Activated CD4-positive, alpha-beta memory T cell treated with anti-CD3 and anti-CD28 coated beads, Interleukin-2, amount 10 ng/mL, durations not matched to agents 7 days and 5 days (primary cell): ENCODE data around the gene MYLK. TPM values are rescaled to one million over a fixed set of nuclear protein-coding genes. Genes with fewer than 3 reads are reported as not detected.

Source experiments
- CTCF ChIA-PET: fragments of 350-600 bp; sonication (Branson Sonifier 250); formaldehyde crosslinking; loops from one replicate; lab custom pipeline; 2021; ENCODE audit warnings: antibody characterized with exemption, inconsistent platforms; lab: Charles Lee
- POLR2A ChIA-PET: fragments of 350-600 bp; sonication (Branson Sonifier 250); formaldehyde crosslinking; loops from one replicate; lab custom pipeline; 2021; ENCODE audit warnings: antibody characterized with exemption; lab: Charles Lee
- DNase-seq: peaks from one replicate; pipeline ENCODE4 v3.0.0-alpha.2; 2020
- H3K27ac Mint-ChIP-seq: one replicate; pipeline ENCODE4 v1.8.0; 2021; ENCODE audit warnings: mild to moderate bottlenecking, mixed read lengths
- H3K27me3 Mint-ChIP-seq: one replicate; pipeline ENCODE4 v1.8.0; 2021; ENCODE audit warnings: mixed read lengths
- H3K36me3 Mint-ChIP-seq: one replicate; pipeline ENCODE4 v1.8.0; 2021; ENCODE audit warnings: low read depth, mixed read lengths
- H3K4me1 Mint-ChIP-seq: one replicate; pipeline ENCODE4 v1.8.0; 2021; ENCODE audit warnings: mixed read lengths
- H3K4me3 Mint-ChIP-seq: one replicate; pipeline ENCODE4 v1.8.0; 2021; ENCODE audit warnings: mild to moderate bottlenecking, mixed read lengths
- H3K9me3 Mint-ChIP-seq: one replicate; pipeline ENCODE4 v1.8.0; 2021; ENCODE audit warnings: mixed read lengths
- total RNA-seq, 2 experiments: library from RNA; stranded (reverse); gene quantifications; one replicate each; pipeline ENCODE4 v1.2.3, GENCODE V29; 2021

MYLK gene
- total RNA-seq, 2 experiments from 2014 or later = 0.50 to 0.68 TPM

- Mint-ChIP-seq H3K27ac (no peak overlapping the region), H3K4me3 (no peak overlapping the region), H3K9me3 (no peaks in the 10 kb centered on the region), H3K36me3 (no peaks in the 10 kb centered on the region), H3K27me3 (peaks cover 11% of the 10 kb centered on the region), H3K4me1 (no peaks in the 10 kb centered on the region)
- no peak for DNase-seq
- CTCF ChIA-PET = no interaction called here
- POLR2A ChIA-PET = no interaction called here
Measured at GRCh38 chr3:123682302-123682701, 201.8 kb downstream of the MYLK start.

- H3K4me3 Mint-ChIP-seq = no peak overlapping the region
- H3K27ac Mint-ChIP-seq = no peak overlapping the region
- ChIA-PET POLR2A (no interaction called here), CTCF (no interaction called here)
- DNase-seq = no peak
- no peaks in the 10 kb centered on the region for H3K9me3 Mint-ChIP-seq
- H3K36me3 Mint-ChIP-seq = no peaks in the 10 kb centered on the region
- no peaks in the 10 kb centered on the region for H3K4me1 Mint-ChIP-seq
- H3K27me3 Mint-ChIP-seq = peaks cover 16% of the 10 kb centered on the region
Measured at GRCh38 chr3:123679712-123680386, 204.3 kb downstream of the MYLK start.

- Mint-ChIP-seq H3K27me3 (peaks cover 28% of the 10 kb centered on the region), H3K36me3 (no peaks in the 10 kb centered on the region), H3K27ac (no peak overlapping the region), H3K4me3 (no peak overlapping the region), H3K9me3 (no peaks in the 10 kb centered on the region), H3K4me1 (no peaks in the 10 kb centered on the region)
- DNase-seq = no peak
- CTCF ChIA-PET = no interaction called here
- POLR2A ChIA-PET = no interaction called here
Measured at GRCh38 chr3:123678108-123678511, 206.0 kb downstream of the MYLK start.

GRCh38 chr3:123672429-123673146 is 211.5 kb downstream of the MYLK start:
- ChIA-PET POLR2A (no interaction called here), CTCF (no interaction called here)
- Mint-ChIP-seq H3K27me3 (peaks cover 27% of the 10 kb centered on the region), H3K4me1 (peaks cover 4% of the 10 kb centered on the region), H3K36me3 (no peaks in the 10 kb centered on the region), H3K4me3 (no peak overlapping the region), H3K9me3 (no peaks in the 10 kb centered on the region), H3K27ac (no peak overlapping the region)
- no peak for DNase-seq

- Mint-ChIP-seq H3K4me1 (peaks cover 4% of the 10 kb centered on the region), H3K27me3 (peaks cover 28% of the 10 kb centered on the region), H3K4me3 (no peak overlapping the region), H3K9me3 (no peaks in the 10 kb centered on the region), H3K36me3 (no peaks in the 10 kb centered on the region), H3K27ac (no peak overlapping the region)
- ChIA-PET CTCF (no interaction called here), POLR2A (no interaction called here)
- no peak for DNase-seq
Measured at GRCh38 chr3:123670743-123671142, 213.4 kb downstream of the MYLK start.

- Mint-ChIP-seq H3K27me3 (peaks cover 22% of the 10 kb centered on the region), H3K4me1 (peaks cover 4% of the 10 kb centered on the region), H3K27ac (no peak overlapping the region), H3K4me3 (no peak overlapping the region), H3K36me3 (no peaks in the 10 kb centered on the region), H3K9me3 (no peaks in the 10 kb centered on the region)
- DNase-seq = no peak
- ChIA-PET POLR2A (no interaction called here), CTCF (no interaction called here)
Measured at GRCh38 chr3:123668906-123669305, 215.2 kb downstream of the MYLK start.

GRCh38 chr3:123667784-123668183 is 216.3 kb downstream of the MYLK start:
- Mint-ChIP-seq H3K27ac (no peak overlapping the region), H3K9me3 (no peaks in the 10 kb centered on the region), H3K4me1 (peaks cover 4% of the 10 kb centered on the region), H3K4me3 (no peak overlapping the region), H3K36me3 (no peaks in the 10 kb centered on the region), H3K27me3 (peaks cover 18% of the 10 kb centered on the region)
- CTCF ChIA-PET = no interaction called here
- POLR2A ChIA-PET = no interaction called here
- no peak for DNase-seq

- peaks cover 4% of the 10 kb centered on the region for H3K4me1 Mint-ChIP-seq
- no peak for DNase-seq
- no peaks in the 10 kb centered on the region for H3K36me3 Mint-ChIP-seq
- H3K4me3 Mint-ChIP-seq = no peak overlapping the region
- H3K27me3 Mint-ChIP-seq = peaks cover 22% of the 10 kb centered on the region
- H3K27ac Mint-ChIP-seq = no peak overlapping the region
- no peaks in the 10 kb centered on the region for H3K9me3 Mint-ChIP-seq
- POLR2A ChIA-PET = no interaction called here
- CTCF ChIA-PET = no interaction called here
Measured at GRCh38 chr3:123664753-123665152, 219.4 kb downstream of the MYLK start.

GRCh38 chr3:123663977-123664376 is 220.2 kb downstream of the MYLK start:
- DNase-seq = no peak
- Mint-ChIP-seq H3K27me3 (peaks cover 24% of the 10 kb centered on the region), H3K4me1 (peaks cover 4% of the 10 kb centered on the region), H3K36me3 (no peaks in the 10 kb centered on the region), H3K4me3 (no peak overlapping the region), H3K27ac (no peak overlapping the region), H3K9me3 (no peaks in the 10 kb centered on the region)
- POLR2A ChIA-PET = no interaction called here
- CTCF ChIA-PET = no interaction called here

- no peak for DNase-seq
- ChIA-PET POLR2A (no interaction called here), CTCF (interaction anchor here (1.2 kb wide), 1 partner anchor 20 kb away, joined by 3 read pairs; no protein-coding TSS in a partner anchor)
- no peaks in the 10 kb centered on the region for H3K36me3 Mint-ChIP-seq
- no peak overlapping the region for H3K27ac Mint-ChIP-seq
- H3K9me3 Mint-ChIP-seq = peaks cover 2% of the 10 kb centered on the region
- H3K27me3 Mint-ChIP-seq = peaks cover 18% of the 10 kb centered on the region
- no peak overlapping the region for H3K4me3 Mint-ChIP-seq
- no peaks in the 10 kb centered on the region for H3K4me1 Mint-ChIP-seq
Measured at GRCh38 chr3:123661973-123662372, 222.2 kb downstream of the MYLK start.

- Mint-ChIP-seq H3K27ac (no peak overlapping the region), H3K9me3 (peaks cover 5% of the 10 kb centered on the region), H3K4me1 (no peaks in the 10 kb centered on the region), H3K36me3 (no peaks in the 10 kb centered on the region), H3K27me3 (peaks cover 12% of the 10 kb centered on the region), H3K4me3 (no peak overlapping the region)
- ChIA-PET CTCF (interaction anchor here (0.9 to 1.8 kb wide), 2 partner anchors 9 to 19 kb away, joined by 3 to 7 read pairs; no protein-coding TSS in a partner anchor), POLR2A (no interaction called here)
- no peak for DNase-seq
Measured at GRCh38 chr3:123660900-123661299, 223.2 kb downstream of the MYLK start.

GRCh38 chr3:123660141-123660675 is 223.9 kb downstream of the MYLK start:
- Mint-ChIP-seq H3K9me3 (peaks cover 5% of the 10 kb centered on the region), H3K4me3 (no peak overlapping the region), H3K27ac (no peak overlapping the region), H3K36me3 (no peaks in the 10 kb centered on the region), H3K4me1 (no peaks in the 10 kb centered on the region), H3K27me3 (peaks cover 12% of the 10 kb centered on the region)
- POLR2A ChIA-PET = no interaction called here
- CTCF ChIA-PET = interaction anchor here (0.9 to 1.8 kb wide), 3 partner anchors 8 to 18 kb away, joined by 3 to 7 read pairs (median 3); no protein-coding TSS in a partner anchor
- no peak for DNase-seq

- ChIA-PET CTCF (no interaction called here), POLR2A (no interaction called here)
- Mint-ChIP-seq H3K4me1 (no peaks in the 10 kb centered on the region), H3K36me3 (no peaks in the 10 kb centered on the region), H3K4me3 (no peak overlapping the region), H3K27me3 (peaks cover 10% of the 10 kb centered on the region), H3K9me3 (peaks cover 5% of the 10 kb centered on the region), H3K27ac (no peak overlapping the region)
- DNase-seq = no peak
Measured at GRCh38 chr3:123658852-123659206, 225.3 kb downstream of the MYLK start.
